HepG2 (cell line): ENCODE measurements around the gene FANCD2OS. TPM values are rescaled to one million over a fixed set of nuclear protein-coding genes. Genes with fewer than 3 reads are reported as not detected.

Source experiments
- AGO1 ChIP-seq: fragments of 200-400 bp; formaldehyde crosslinking; IDR thresholded peaks from 2 replicates; pipeline ENCODE4 v1.6.1; 2017; ENCODE audit warnings: mild to moderate bottlenecking, low read depth, low read length, moderate library complexity; ENCODE audit not compliant: poor library complexity, severe bottlenecking
- BCL6 ChIP-seq: IDR thresholded peaks from 2 replicates; pipeline ENCODE4 v1.6.1; 2016; ENCODE audit warnings: missing genetic modification reagents, missing compliant biosample characterization
- CBX1 ChIP-seq: IDR thresholded peaks from one replicate; pipeline ENCODE4 v1.6.1; 2016; ENCODE audit warnings: antibody characterized with exemption, low read depth
- DDIT3 ChIP-seq: sonication (generic); formaldehyde crosslinking; IDR thresholded peaks from 2 replicates; pipeline ENCODE4 v1.4.0; 2020; ENCODE audit warnings: mild to moderate bottlenecking, missing genetic modification reagents
- DR1 ChIP-seq: sonication (generic); formaldehyde crosslinking; IDR thresholded peaks from 2 replicates; pipeline ENCODE4 v1.8.0; 2021; ENCODE audit warnings: mild to moderate bottlenecking, missing genetic modification reagents, inconsistent platforms
- FOXM1 ChIP-seq: sonication (generic); formaldehyde crosslinking; IDR thresholded peaks from 2 replicates; pipeline ENCODE4 v1.5.0; 2020; ENCODE audit warnings: missing genetic modification reagents
- MYNN ChIP-seq: sonication (generic); formaldehyde crosslinking; IDR thresholded peaks from 2 replicates; pipeline ENCODE4 v1.4.0; 2020; ENCODE audit warnings: mild to moderate bottlenecking, low read depth, missing genetic modification reagents
- MZF1 ChIP-seq: sonication (generic); formaldehyde crosslinking; IDR thresholded peaks from 2 replicates; pipeline ENCODE4 v1.8.1; 2023; ENCODE audit warnings: mild to moderate bottlenecking, missing genetic modification reagents, borderline replicate concordance
- PHF21A ChIP-seq: sonication (generic); formaldehyde crosslinking; IDR thresholded peaks from 2 replicates; pipeline ENCODE4 v1.5.0; 2020; ENCODE audit warnings: mild to moderate bottlenecking, missing genetic modification reagents
- SMARCE1 ChIP-seq: fragments of 450-650 bp; IDR thresholded peaks from 2 replicates; pipeline ENCODE4 v1.6.1; 2017; ENCODE audit warnings: borderline replicate concordance
- SMYD3 ChIP-seq: sonication (generic); formaldehyde crosslinking; IDR thresholded peaks from 2 replicates; pipeline ENCODE4 v1.8.1; 2023; ENCODE audit warnings: mild to moderate bottlenecking, missing genetic modification reagents
- SRSF4 ChIP-seq: fragments of 200-400 bp; formaldehyde crosslinking; IDR thresholded peaks from one replicate; pipeline ENCODE4 v1.6.1; 2018; ENCODE audit warnings: mild to moderate bottlenecking, low read depth, low read length, moderate library complexity; ENCODE audit not compliant: poor library complexity, severe bottlenecking
- ZBTB34 ChIP-seq: sonication (generic); formaldehyde crosslinking; IDR thresholded peaks from 2 replicates; pipeline ENCODE4 v1.8.0; 2022; ENCODE audit warnings: mild to moderate bottlenecking, missing genetic modification reagents
- ZNF143 ChIP-seq: sonication (generic); formaldehyde crosslinking; IDR thresholded peaks from 2 replicates; pipeline ENCODE4 v1.4.0; 2020; ENCODE audit warnings: missing genetic modification reagents
- ZNF205 ChIP-seq: IDR thresholded peaks from 2 replicates; pipeline ENCODE4 v1.6.1; 2018; ENCODE audit warnings: missing biosample characterization, missing genetic modification reagents
- ZNF446 ChIP-seq: sonication (generic); formaldehyde crosslinking; IDR thresholded peaks from 2 replicates; pipeline ENCODE4 v1.5.0; 2020; ENCODE audit warnings: mild to moderate bottlenecking, missing genetic modification reagents
- ZNF552 ChIP-seq: sonication (generic); formaldehyde crosslinking; IDR thresholded peaks from 2 replicates; pipeline ENCODE4 v1.9.0; 2022; ENCODE audit warnings: missing genetic modification reagents, mild to moderate bottlenecking, borderline replicate concordance
- ZNF629 ChIP-seq: sonication (generic); formaldehyde crosslinking; conservative IDR thresholded peaks from 2 replicates; pipeline ENCODE4 v1.5.0; 2020; ENCODE audit warnings: missing genetic modification reagents
- ZNF780A ChIP-seq: sonication (generic); formaldehyde crosslinking; IDR thresholded peaks from 2 replicates; pipeline ENCODE4 v1.8.0; 2022; ENCODE audit warnings: mild to moderate bottlenecking, missing genetic modification reagents, moderate library complexity
- polyA plus RNA-seq, 8 experiments: library from polyadenylated mRNA; depleted of rRNA in 3 of 8; stranded (reverse) in 7 of 8; unstranded in 1 of 8; fragments of >200 nt; fragmentation: Illumina TruSeq in 4 of 8; extraction: Trizol in 4 of 8; gene quantifications; 2 replicates each; pipeline versions ENCODE4 v1.2.1 to v1.2.3, GENCODE V29; 2011 to 2016; ENCODE audit warnings: low read depth in 4 of 8, missing spikeins in 1 of 8, mixed read lengths in 1 of 8; ENCODE audit not compliant: insufficient read depth in 1 of 8
- total RNA-seq, 5 experiments: library from RNA; depleted of rRNA; stranded (reverse); fragments of >200 nt; fragmentation: Illumina TruSeq; extraction: Trizol; gene quantifications; 2 replicates each; pipeline ENCODE4 v1.2.3, GENCODE V29; 2016; ENCODE audit warnings: low read depth in 1 of 5
- TF ChIP-seq, protein P1 (sequence below): sonication (generic); formaldehyde crosslinking; IDR thresholded peaks from 2 replicates; pipeline ENCODE4 v1.8.1; 2023; ENCODE audit warnings: mild to moderate bottlenecking, moderate library complexity, missing genetic modification reagents
- TF ChIP-seq, protein P2 (sequence below): sonication (generic); formaldehyde crosslinking; IDR thresholded peaks from 2 replicates; pipeline ENCODE4 v1.8.1; 2023; ENCODE audit warnings: mild to moderate bottlenecking, missing genetic modification reagents
- TF ChIP-seq, protein P3 (sequence below): sonication (generic); formaldehyde crosslinking; IDR thresholded peaks from 2 replicates; pipeline ENCODE4 v1.9.0; 2021; ENCODE audit warnings: missing genetic modification reagents, borderline replicate concordance

FANCD2OS gene
- total and polyA plus RNA-seq, 2 of the 13 experiments (the other 11 are each of a cell fraction or from before 2014, with no cell fraction given), result not detected

- no peak for TF ChIP-seq ZNF552
- no peak; the same call in 1 of the 2 replicates for TF ChIP-seq ZNF780A (CRISPR knock-in tag)
- no peak for TF ChIP-seq SRSF4
- TF ChIP-seq DR1, result peak; percentile 61
- TF ChIP-seq CBX1, result peak; percentile 50
- TF ChIP-seq, protein P1, sequence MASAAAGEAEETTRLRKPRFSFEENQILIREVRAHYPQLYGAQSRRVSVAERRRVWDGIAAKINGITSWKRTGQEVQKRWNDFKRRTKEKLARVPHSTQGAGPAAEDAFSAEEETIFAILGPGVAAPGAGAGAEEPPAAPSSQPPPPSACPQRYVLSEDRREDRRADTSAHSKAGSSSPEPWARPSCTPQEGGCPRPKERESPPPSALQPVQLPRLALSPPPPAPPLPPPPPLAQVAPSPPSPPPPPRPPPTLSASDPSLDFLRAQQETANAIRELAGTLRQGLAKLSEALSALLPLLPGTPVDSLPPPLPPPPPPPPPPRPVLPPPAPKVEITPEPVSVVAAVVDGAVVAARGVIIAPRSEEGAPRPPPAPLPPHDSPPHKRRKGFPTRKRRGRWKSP (CRISPR knock-in tag), result peak; percentile 32; the same call in 1 of the 2 replicates
- TF ChIP-seq, protein P2, sequence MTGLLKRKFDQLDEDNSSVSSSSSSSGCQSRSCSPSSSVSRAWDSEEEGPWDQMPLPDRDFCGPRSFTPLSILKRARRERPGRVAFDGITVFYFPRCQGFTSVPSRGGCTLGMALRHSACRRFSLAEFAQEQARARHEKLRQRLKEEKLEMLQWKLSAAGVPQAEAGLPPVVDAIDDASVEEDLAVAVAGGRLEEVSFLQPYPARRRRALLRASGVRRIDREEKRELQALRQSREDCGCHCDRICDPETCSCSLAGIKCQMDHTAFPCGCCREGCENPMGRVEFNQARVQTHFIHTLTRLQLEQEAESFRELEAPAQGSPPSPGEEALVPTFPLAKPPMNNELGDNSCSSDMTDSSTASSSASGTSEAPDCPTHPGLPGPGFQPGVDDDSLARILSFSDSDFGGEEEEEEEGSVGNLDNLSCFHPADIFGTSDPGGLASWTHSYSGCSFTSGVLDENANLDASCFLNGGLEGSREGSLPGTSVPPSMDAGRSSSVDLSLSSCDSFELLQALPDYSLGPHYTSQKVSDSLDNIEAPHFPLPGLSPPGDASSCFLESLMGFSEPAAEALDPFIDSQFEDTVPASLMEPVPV (CRISPR knock-in tag), result no peak
- TF ChIP-seq, protein P3, sequence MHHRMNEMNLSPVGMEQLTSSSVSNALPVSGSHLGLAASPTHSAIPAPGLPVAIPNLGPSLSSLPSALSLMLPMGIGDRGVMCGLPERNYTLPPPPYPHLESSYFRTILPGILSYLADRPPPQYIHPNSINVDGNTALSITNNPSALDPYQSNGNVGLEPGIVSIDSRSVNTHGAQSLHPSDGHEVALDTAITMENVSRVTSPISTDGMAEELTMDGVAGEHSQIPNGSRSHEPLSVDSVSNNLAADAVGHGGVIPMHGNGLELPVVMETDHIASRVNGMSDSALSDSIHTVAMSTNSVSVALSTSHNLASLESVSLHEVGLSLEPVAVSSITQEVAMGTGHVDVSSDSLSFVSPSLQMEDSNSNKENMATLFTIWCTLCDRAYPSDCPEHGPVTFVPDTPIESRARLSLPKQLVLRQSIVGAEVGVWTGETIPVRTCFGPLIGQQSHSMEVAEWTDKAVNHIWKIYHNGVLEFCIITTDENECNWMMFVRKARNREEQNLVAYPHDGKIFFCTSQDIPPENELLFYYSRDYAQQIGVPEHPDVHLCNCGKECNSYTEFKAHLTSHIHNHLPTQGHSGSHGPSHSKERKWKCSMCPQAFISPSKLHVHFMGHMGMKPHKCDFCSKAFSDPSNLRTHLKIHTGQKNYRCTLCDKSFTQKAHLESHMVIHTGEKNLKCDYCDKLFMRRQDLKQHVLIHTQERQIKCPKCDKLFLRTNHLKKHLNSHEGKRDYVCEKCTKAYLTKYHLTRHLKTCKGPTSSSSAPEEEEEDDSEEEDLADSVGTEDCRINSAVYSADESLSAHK, result no peak
- TF ChIP-seq ZNF143 (CRISPR knock-in tag), result peak; percentile 27; the same call in 1 of the 2 replicates
- peak; percentile 34 for TF ChIP-seq AGO1
- TF ChIP-seq BCL6 (CRISPR knock-in tag), result peak; percentile 47
- no peak for TF ChIP-seq SMARCE1
- TF ChIP-seq ZNF629, result 0 out of 2 replicates have a peak, but pooled peaks have one; percentile 44
- no peak for TF ChIP-seq MYNN
- peak; percentile 72; the same call in 1 of the 2 replicates for TF ChIP-seq FOXM1 (CRISPR knock-in tag)
- TF ChIP-seq ZNF205 (CRISPR knock-in tag), result no peak
- no peak for TF ChIP-seq ZBTB34 (CRISPR knock-in tag)
- no peak for TF ChIP-seq DDIT3
- no peak for TF ChIP-seq MZF1 (CRISPR knock-in tag)
- TF ChIP-seq PHF21A, result no peak
- peak; percentile 91 for TF ChIP-seq ZNF446 (CRISPR knock-in tag)
- TF ChIP-seq SMYD3, result no peak
Measured at GRCh38 chr3:10115326-10116137, 7.5 kb upstream of the FANCD2OS start, which contains the start of gene BRK1 (continued).
